MM.1S (cell line): ENCODE data around the gene PTPN18.
A peak's percentile ranks its signal among the peaks of the same experiment; 100 is the strongest.

ENCODE experiments used
- DNase-seq: peaks from one replicate; pipeline ENCODE4 v3.0.0-alpha.2; 2015
- H2AFZ ChIP-seq: fragments of 300-600 bp; sonication (generic); 2 replicates; pipeline ENCODE4 v1.6.0; 2016; ENCODE audit warnings: antibody characterized with exemption, low read length
- H3F3A ChIP-seq: fragments of 300-600 bp; sonication (generic); 2 replicates; pipeline ENCODE4 v1.6.1; 2016; ENCODE audit warnings: mild to moderate bottlenecking, antibody characterized with exemption, low read length, moderate library complexity, mixed read lengths; ENCODE audit not compliant: insufficient read depth
- H3K27ac ChIP-seq: fragments of 300-600 bp; sonication (generic); 2 replicates; pipeline ENCODE4 v1.5.1; 2016; ENCODE audit warnings: mild to moderate bottlenecking, low read length
- H3K27me3 ChIP-seq: fragments of 300-600 bp; sonication (generic); replicated peaks from 2 replicates; pipeline ENCODE4 v1.6.0; 2016; ENCODE audit warnings: low read length; ENCODE audit not compliant: insufficient read depth
- H3K36me3 ChIP-seq: fragments of 300-600 bp; sonication (generic); replicated peaks from 2 replicates; pipeline ENCODE4 v1.6.1; 2016; ENCODE audit warnings: mild to moderate bottlenecking, low read length, mixed read lengths; ENCODE audit not compliant: insufficient read depth
- H3K4me1 ChIP-seq: fragments of 300-600 bp; sonication (generic); 2 replicates; pipeline ENCODE4 v1.6.1; 2016; ENCODE audit warnings: low read length, mixed read lengths
- H3K4me2 ChIP-seq: fragments of 300-600 bp; sonication (generic); 2 replicates; pipeline ENCODE4 v1.6.0; 2016; ENCODE audit warnings: low read depth, low read length
- H3K4me3 ChIP-seq: fragments of 300-600 bp; sonication (generic); 2 replicates; pipeline ENCODE4 v1.5.1; 2016; ENCODE audit warnings: low read length, mixed read lengths
- H3K79me2 ChIP-seq: fragments of 300-600 bp; sonication (generic); 2 replicates; pipeline ENCODE4 v1.6.1; 2016; ENCODE audit warnings: mixed run types, low read length, mixed read lengths
- H3K9ac ChIP-seq: fragments of 300-600 bp; sonication (generic); 2 replicates; pipeline ENCODE4 v1.6.1; 2016; ENCODE audit warnings: low read length, mixed read lengths
- H3K9me2 ChIP-seq: fragments of 300-600 bp; sonication (generic); replicated peaks from 2 replicates; pipeline ENCODE4 v1.6.1; 2016; ENCODE audit warnings: mild to moderate bottlenecking, low read length, mixed read lengths; ENCODE audit not compliant: insufficient read depth
- H3K9me3 ChIP-seq: fragments of 300-600 bp; sonication (generic); replicated peaks from 2 replicates; pipeline ENCODE4 v1.6.1; 2016; ENCODE audit warnings: mild to moderate bottlenecking, low read length, mixed read lengths; ENCODE audit not compliant: insufficient read depth
- H4K20me1 ChIP-seq: fragments of 300-600 bp; sonication (generic); 2 replicates; pipeline ENCODE4 v1.6.1; 2016; ENCODE audit warnings: mild to moderate bottlenecking, low read length, moderate library complexity, mixed read lengths; ENCODE audit not compliant: insufficient read depth
- CTCF ChIP-seq: fragments of 300-600 bp; sonication (generic); IDR thresholded peaks from 2 replicates; pipeline ENCODE4 v1.5.1; 2016; ENCODE audit warnings: antibody characterized with exemption, low read length, mixed read lengths
- EZH2 ChIP-seq: fragments of 300-600 bp; sonication (generic); optimal IDR thresholded peaks from 2 replicates; pipeline ENCODE3; 2017; ENCODE audit warnings: low read depth, mild to moderate bottlenecking, antibody characterized with exemption, low read length, mixed read lengths
- EZH2phosphoT487 ChIP-seq: fragments of 300-600 bp; sonication (generic); IDR thresholded peaks from 2 replicates; pipeline ENCODE4 v1.6.1; 2018; ENCODE audit warnings: antibody characterized with exemption, low read length

The PTPN18 gene

GRCh38 chr2:130353291-130354138 is 2.3 kb upstream of the PTPN18 start:
- Histone ChIP-seq H3K27ac (no peak overlapping the region), H3K79me2 (no peaks in the 10 kb centered on the region), H3K27me3 (no peaks in the 10 kb centered on the region), H3K9ac (no peak overlapping the region), H3K4me2 (no peak overlapping the region), H3F3A (0 out of 2 replicates have a peak, but pooled peaks cover 3% of the 10 kb centered on the region), H2AFZ (no peak overlapping the region), H3K9me3 (no peaks in the 10 kb centered on the region), H3K4me1 (peaks cover 9% of the 10 kb centered on the region; the same call in 1 of the 2 replicates), H3K4me3 (no peak overlapping the region), H3K9me2 (no peaks in the 10 kb centered on the region), H4K20me1 (no peaks in the 10 kb centered on the region), H3K36me3 (no peaks in the 10 kb centered on the region)
- TF ChIP-seq CTCF (no peak), EZH2 (no peak), EZH2phosphoT487 (no peak)
- DNase-seq, result no peak

GRCh38 chr2:130354139-130354428 is 1.8 kb upstream of the PTPN18 start:
- 0 out of 2 replicates have a peak, but pooled peaks cover under 1% of the 10 kb centered on the region for H3F3A ChIP-seq
- H3K9me2 ChIP-seq, result no peaks in the 10 kb centered on the region
- no peaks in the 10 kb centered on the region for H3K27me3 ChIP-seq
- H3K9ac ChIP-seq, result no peak overlapping the region
- no peak overlapping the region for H3K27ac ChIP-seq
- no peaks in the 10 kb centered on the region for H3K36me3 ChIP-seq
- H3K4me1 ChIP-seq, result peaks cover 9% of the 10 kb centered on the region; the same call in 1 of the 2 replicates
- H4K20me1 ChIP-seq, result no peaks in the 10 kb centered on the region
- H3K4me3 ChIP-seq, result no peak overlapping the region
- TF ChIP-seq EZH2phosphoT487 (no peak), CTCF (no peak), EZH2 (no peak)
- no peaks in the 10 kb centered on the region for H3K9me3 ChIP-seq
- no peak overlapping the region for H2AFZ ChIP-seq
- DNase-seq, result no peak
- no peak overlapping the region for H3K4me2 ChIP-seq
- H3K79me2 ChIP-seq, result no peaks in the 10 kb centered on the region

GRCh38 chr2:130355172-130355577 is 681 bp upstream of the PTPN18 start:
- Histone ChIP-seq H3K79me2 (no peaks in the 10 kb centered on the region), H3K4me1 (peaks cover 9% of the 10 kb centered on the region; the same call in 1 of the 2 replicates), H4K20me1 (no peaks in the 10 kb centered on the region), H3K4me2 (peak overlapping the region; percentile 96), H2AFZ (peak overlapping the region; percentile 94), H3F3A (no peaks in the 10 kb centered on the region), H3K4me3 (peak overlapping the region; percentile 74), H3K27me3 (no peaks in the 10 kb centered on the region), H3K27ac (no peak overlapping the region), H3K9me3 (no peaks in the 10 kb centered on the region), H3K36me3 (no peaks in the 10 kb centered on the region), H3K9me2 (no peaks in the 10 kb centered on the region), H3K9ac (peak overlapping the region; percentile 53; the same call in 1 of the 2 replicates)
- no peak for DNase-seq
- TF ChIP-seq EZH2, result no peak
- no peak for TF ChIP-seq EZH2phosphoT487
- TF ChIP-seq CTCF, result no peak
